Stimulated activated naive CD8-positive, alpha-beta T cell treated with anti-CD3 and anti-CD28 coated beads, Interleukin-15, amount 100 ng/mL, for 72 hours (primary cell): ENCODE measurements around the gene PAEP.
"Not testable (repeated sequence)": the region's sequence is repeated elsewhere in the genome, so short reads cannot be mapped to it uniquely, and the experiment has no call there.

Experiments used
- ATAC-seq: fragments of 150-1000 bp; cut with Tn5 transposase; 2 replicates; pipeline ENCODE4 v1.10.0; 2021; ENCODE audit warnings: mild to moderate bottlenecking, moderate library complexity
- DNase-seq, 2 donors: peaks; one replicate each; pipeline ENCODE4 v3.0.0; 2021 to 2022
- H3K27ac Mint-ChIP-seq, 2 donors: one replicate each; pipeline ENCODE4 v1.8.0; 2022; ENCODE audit warnings: mild to moderate bottlenecking in 2 of 2, mixed read lengths in 2 of 2, moderate library complexity in 2 of 2
- H3K27me3 Mint-ChIP-seq: one replicate; pipeline ENCODE4 v1.8.0; 2022; ENCODE audit warnings: mixed read lengths
- H3K4me1 Mint-ChIP-seq: one replicate; pipeline ENCODE4 v1.8.0; 2022; ENCODE audit warnings: mild to moderate bottlenecking, mixed read lengths
- H3K4me3 Mint-ChIP-seq, 2 donors: one replicate each; pipeline ENCODE4 v1.8.0; 2022; ENCODE audit warnings: mild to moderate bottlenecking in 2 of 2, mixed read lengths in 2 of 2, moderate library complexity in 1 of 2
- H3K9me3 Mint-ChIP-seq, 2 donors: one replicate each; pipeline ENCODE4 v1.8.0; 2022; ENCODE audit warnings: mixed read lengths in 2 of 2

Gene PAEP

GRCh38 chr9:135522931-135523330 lies 38.6 kb upstream of the PAEP start:
- no peak overlapping the region for H3K4me3 Mint-ChIP-seq
- no peaks in the 10 kb centered on the region for H3K9me3 Mint-ChIP-seq
- H3K4me1 Mint-ChIP-seq: no peaks in the 10 kb centered on the region

GRCh38 chr9:135523521-135524129 lies 37.9 kb upstream of the PAEP start:
- ATAC-seq (no peak), DNase-seq (no peak)
- Mint-ChIP-seq H3K27ac (no peak overlapping the region), H3K9me3 (no peaks in the 10 kb centered on the region), H3K27me3 (peaks cover 31% of the 10 kb centered on the region), H3K4me3 (no peak overlapping the region), H3K4me1 (no peaks in the 10 kb centered on the region)

More at GRCh38 chr9:135522931-135523330, 38.6 kb upstream of the PAEP start:
- peaks cover 35% of the 10 kb centered on the region for H3K27me3 Mint-ChIP-seq
- no peak for DNase-seq
- no peak overlapping the region for H3K27ac Mint-ChIP-seq
- no peak for ATAC-seq

DNA sequence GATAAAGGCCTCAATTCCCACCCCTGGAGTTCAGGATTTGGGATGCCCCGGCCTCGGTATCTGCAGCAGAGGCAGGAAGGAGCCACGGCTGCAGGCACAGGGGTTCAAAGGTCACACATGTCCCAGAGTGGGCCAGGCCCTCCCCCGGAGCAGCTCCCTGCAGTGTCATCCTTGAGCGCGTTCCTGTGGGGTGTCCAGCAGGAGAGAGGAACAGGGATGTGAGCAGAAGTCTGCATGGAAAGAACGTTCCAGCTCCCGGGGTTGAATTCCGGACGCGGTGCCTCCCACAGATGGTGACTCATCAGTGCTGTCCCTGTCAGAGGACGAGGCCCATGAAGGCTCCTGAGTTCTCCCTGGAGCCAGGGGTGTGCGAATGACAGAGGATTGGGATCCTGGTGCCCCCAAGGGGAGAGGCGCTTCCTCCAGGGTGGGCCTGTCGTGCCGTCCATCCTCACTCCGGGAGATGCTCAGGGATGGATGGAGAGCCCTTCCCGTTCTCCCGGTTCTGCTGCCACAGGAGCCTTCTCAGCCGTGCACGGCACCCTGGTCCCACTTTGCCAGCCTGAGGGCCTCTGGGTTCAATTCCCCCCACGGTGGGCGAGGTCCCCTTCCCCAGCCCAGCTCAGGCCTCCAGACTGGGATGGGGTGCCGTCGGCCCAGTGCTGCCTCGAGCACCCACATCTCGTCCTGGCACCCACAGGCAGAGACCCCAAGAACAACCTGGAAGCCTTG lies 37.3 kb upstream of the PAEP start:
- Mint-ChIP-seq H3K27ac (no peak overlapping the region), H3K4me3 (no peak overlapping the region), H3K4me1 (no peaks in the 10 kb centered on the region), H3K9me3 (no peaks in the 10 kb centered on the region), H3K27me3 (peaks cover 25% of the 10 kb centered on the region)
- DNase-seq (no peak), ATAC-seq (no peak)

- Mint-ChIP-seq H3K27ac (no peak overlapping the region), H3K27me3 (peaks cover 15% of the 10 kb centered on the region), H3K4me1 (no peaks in the 10 kb centered on the region), H3K9me3 (no peaks in the 10 kb centered on the region), H3K4me3 (no peak overlapping the region)
- DNase-seq (no peak), ATAC-seq (no peak)
These were observed 36.1 kb upstream of the PAEP start for GRCh38 chr9:135525241-135526088.

DNA sequence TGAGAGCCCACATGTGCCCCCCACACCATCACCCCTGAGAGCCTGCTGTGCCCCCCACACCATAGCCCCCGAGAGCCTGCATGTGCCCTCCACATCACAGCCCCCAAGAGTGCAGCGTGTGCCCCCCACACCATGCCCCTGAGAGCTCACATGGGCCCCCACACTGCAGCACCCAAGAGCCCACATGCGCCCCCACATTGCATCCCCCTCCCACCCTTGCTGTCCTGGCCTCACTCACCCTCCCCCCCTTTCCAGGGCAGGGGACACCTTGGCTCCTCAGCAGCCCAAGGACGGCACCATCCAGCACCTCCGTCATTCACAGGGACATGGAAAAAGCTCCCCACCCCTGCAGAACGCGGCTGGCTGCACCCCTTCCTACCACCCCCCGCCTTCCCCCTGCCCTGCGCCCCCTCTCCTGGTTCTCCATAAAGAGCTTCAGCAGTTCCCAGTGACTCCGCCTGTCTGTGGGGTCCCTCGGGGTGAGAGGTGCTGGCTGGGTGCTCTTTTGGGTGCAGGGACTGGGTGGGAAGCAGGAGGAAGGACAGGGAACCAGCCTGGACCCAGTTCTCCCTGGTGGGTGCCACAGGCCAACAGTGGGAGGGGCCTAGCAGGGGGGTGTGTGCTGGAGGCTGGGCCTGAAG lies 35.3 kb upstream of the PAEP start:
- DNase-seq (no peak), ATAC-seq (no peak)
- Mint-ChIP-seq H3K4me1 (no peaks in the 10 kb centered on the region), H3K4me3 (no peak overlapping the region), H3K9me3 (no peaks in the 10 kb centered on the region), H3K27me3 (peaks cover 17% of the 10 kb centered on the region), H3K27ac (no peak overlapping the region)

- no peak overlapping the region for H3K4me3 Mint-ChIP-seq
- H3K27ac Mint-ChIP-seq: no peak overlapping the region
- H3K4me1 Mint-ChIP-seq: no peaks in the 10 kb centered on the region
- ATAC-seq (no peak), DNase-seq (no peak)
- peaks cover 23% of the 10 kb centered on the region for H3K27me3 Mint-ChIP-seq
- no peaks in the 10 kb centered on the region for H3K9me3 Mint-ChIP-seq
These were observed 34.6 kb upstream of the PAEP start for GRCh38 chr9:135526730-135527571.

DNA sequence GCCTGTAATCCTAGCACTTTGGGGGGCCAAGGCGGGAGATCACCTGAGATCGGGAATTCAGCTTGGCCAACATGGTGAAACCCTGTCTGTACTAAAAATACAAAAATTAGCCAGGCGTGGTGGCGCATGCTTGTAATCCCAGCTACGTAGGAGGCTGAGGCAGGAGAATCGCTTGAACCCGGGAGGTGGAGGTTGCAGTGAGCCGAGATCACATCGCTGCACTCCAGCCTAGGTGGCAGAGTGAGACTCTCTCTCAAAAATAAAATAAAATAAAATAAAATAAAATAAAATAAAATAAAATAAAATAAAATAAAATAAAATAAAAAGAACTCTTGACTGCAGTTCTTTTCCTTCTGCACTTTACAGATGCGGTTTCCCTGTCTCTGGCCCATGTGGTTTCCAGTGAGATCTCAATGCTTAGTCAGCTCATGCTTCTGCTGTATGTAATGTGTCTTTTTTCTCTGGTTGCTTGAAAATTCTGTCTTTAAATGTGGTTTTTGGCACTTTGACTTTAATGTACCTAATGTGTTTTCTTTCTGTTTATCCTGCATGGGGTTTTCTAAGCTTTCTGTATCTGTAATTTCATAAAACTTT lies 32.6 kb upstream of the PAEP start:
- H3K27ac Mint-ChIP-seq, H3K4me1 Mint-ChIP-seq, ATAC-seq, DNase-seq, H3K9me3 Mint-ChIP-seq, H3K4me3 Mint-ChIP-seq: not testable (repeated sequence)
- peaks cover 27% of the 10 kb centered on the region for H3K27me3 Mint-ChIP-seq

- H3K9me3 Mint-ChIP-seq: no peaks in the 10 kb centered on the region
- DNase-seq (no peak), ATAC-seq (no peak)
- peak overlapping the region in 1 of 2 donors; percentile 78 for H3K27ac Mint-ChIP-seq
- no peaks in the 10 kb centered on the region for H3K4me1 Mint-ChIP-seq
- H3K4me3 Mint-ChIP-seq: no peak overlapping the region
- H3K27me3 Mint-ChIP-seq: peaks cover 38% of the 10 kb centered on the region
These were observed 31.4 kb upstream of the PAEP start for GRCh38 chr9:135530146-135530545.

GRCh38 chr9:135531096-135531495 lies 30.5 kb upstream of the PAEP start:
- H3K27ac Mint-ChIP-seq: no peak overlapping the region
- no peaks in the 10 kb centered on the region for H3K4me1 Mint-ChIP-seq
- H3K27me3 Mint-ChIP-seq: peaks cover 39% of the 10 kb centered on the region
- ATAC-seq (no peak), DNase-seq (no peak)
- H3K4me3 Mint-ChIP-seq: no peak overlapping the region
- no peaks in the 10 kb centered on the region for H3K9me3 Mint-ChIP-seq

GRCh38 chr9:135533113-135533512 lies 28.4 kb upstream of the PAEP start:
- Mint-ChIP-seq H3K27ac (no peak overlapping the region), H3K4me1 (no peaks in the 10 kb centered on the region), H3K4me3 (no peak overlapping the region), H3K9me3 (no peaks in the 10 kb centered on the region), H3K27me3 (peaks cover 58% of the 10 kb centered on the region)
- DNase-seq (no peak), ATAC-seq (no peak)

DNA sequence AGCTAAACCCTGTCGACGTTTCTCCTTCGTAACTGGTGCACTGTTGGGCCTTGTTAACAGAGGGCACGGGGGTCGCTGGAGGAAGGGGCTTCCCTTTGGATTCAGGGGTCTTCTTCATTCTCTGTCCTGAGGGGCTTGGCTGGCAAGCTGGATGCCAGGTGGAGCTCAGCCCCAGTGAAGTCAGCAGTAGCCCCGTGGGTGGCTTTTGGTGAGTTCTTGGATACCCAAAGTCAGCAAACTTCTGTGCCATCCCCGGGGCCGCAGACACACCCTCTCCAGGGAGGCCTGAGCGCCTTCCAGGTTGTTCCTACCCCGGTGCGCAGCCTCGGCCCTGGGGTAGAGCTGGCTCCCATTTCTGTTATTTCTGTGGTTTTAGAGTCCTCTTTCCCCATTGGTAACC lies 27.9 kb upstream of the PAEP start:
- no peak overlapping the region for H3K4me3 Mint-ChIP-seq
- no peak for ATAC-seq
- no peak for DNase-seq
- H3K27me3 Mint-ChIP-seq: peaks cover 58% of the 10 kb centered on the region
- H3K9me3 Mint-ChIP-seq: no peaks in the 10 kb centered on the region
- no peak overlapping the region for H3K27ac Mint-ChIP-seq
- no peaks in the 10 kb centered on the region for H3K4me1 Mint-ChIP-seq

DNA sequence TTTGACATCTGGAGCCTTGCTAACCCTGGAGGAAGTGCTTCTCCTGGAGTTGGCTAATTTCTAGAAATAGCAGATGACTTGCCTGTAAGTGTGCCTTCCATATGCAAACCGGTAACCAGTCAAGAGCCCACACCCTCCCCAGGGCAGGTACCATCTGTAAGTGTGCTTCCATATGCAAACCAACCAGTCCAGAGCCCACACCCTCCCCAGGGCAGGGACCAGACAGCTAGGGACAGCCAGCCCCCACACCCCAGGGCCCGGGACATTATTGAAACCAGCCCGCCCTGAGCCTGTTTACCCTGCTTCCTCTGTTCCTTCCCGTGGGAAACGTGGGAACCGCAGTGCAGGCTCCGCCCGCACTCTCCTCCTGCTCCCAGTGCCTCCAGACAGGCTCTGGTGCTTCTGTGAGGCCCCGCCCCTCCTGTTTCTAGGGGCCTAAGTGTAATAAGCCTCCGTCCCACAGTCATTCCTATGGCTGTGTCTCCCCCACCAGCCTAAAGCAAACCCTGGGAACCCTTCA lies 27.3 kb upstream of the PAEP start:
- H3K27ac Mint-ChIP-seq, ATAC-seq, DNase-seq, H3K4me3 Mint-ChIP-seq, H3K4me1 Mint-ChIP-seq, H3K9me3 Mint-ChIP-seq: not testable (repeated sequence)
- H3K27me3 Mint-ChIP-seq: peaks cover 61% of the 10 kb centered on the region

GRCh38 chr9:135534826-135535225 lies 26.7 kb upstream of the PAEP start:
- not testable (repeated sequence) for ATAC-seq, DNase-seq, H3K4me1 Mint-ChIP-seq, H3K9me3 Mint-ChIP-seq, H3K4me3 Mint-ChIP-seq
- Mint-ChIP-seq H3K27ac (peak overlapping the region in 1 of 2 donors; percentile 88), H3K27me3 (peaks cover 67% of the 10 kb centered on the region)

DNA sequence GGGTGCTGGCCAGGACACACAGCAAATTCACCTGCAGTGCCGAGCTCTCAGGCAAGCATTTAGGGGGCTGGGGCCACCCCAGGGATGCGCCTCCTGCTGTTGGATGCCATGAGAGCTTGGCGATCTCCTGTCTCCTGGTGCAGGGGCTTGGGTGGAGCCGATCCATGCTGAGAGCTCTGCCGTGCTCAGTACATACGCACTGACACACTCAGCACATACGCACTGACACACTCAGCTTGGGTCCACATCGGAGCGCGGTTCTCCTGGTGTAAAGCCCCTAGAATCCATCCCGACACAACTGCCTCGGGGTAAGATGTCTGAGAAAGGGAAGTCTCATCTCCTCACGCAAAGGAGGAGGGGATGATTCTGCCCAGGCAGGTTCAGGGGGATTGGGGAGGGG lies 25.9 kb upstream of the PAEP start:
- ATAC-seq, H3K4me3 Mint-ChIP-seq, H3K9me3 Mint-ChIP-seq, H3K4me1 Mint-ChIP-seq, DNase-seq, H3K27ac Mint-ChIP-seq: not testable (repeated sequence)
- H3K27me3 Mint-ChIP-seq: peaks cover 68% of the 10 kb centered on the region
